Activated naive CD8-positive, alpha-beta T cell treated with anti-CD3 and anti-CD28 coated beads, Interleukin-2, amount 50 U/mL, for 16 hours (primary cell): ENCODE results near the gene ANKMY1.

Experiments
- DNase-seq: peaks from one replicate; pipeline ENCODE4 v3.0.0-alpha.2; 2020; ENCODE audit warnings: low read depth, low spot score

Gene ANKMY1

GRCh38 chr2:240478346-240479110 lies 79.3 kb downstream of the ANKMY1 start:
- no peak for DNase-seq

- no peak for DNase-seq
Observed at GRCh38 chr2:240477916-240478315, 79.9 kb downstream of the ANKMY1 start.

GRCh38 chr2:240473211-240473610 lies 84.6 kb downstream of the ANKMY1 start:
- DNase-seq: no peak

- DNase-seq: no peak
Observed at GRCh38 chr2:240472078-240472790, 85.6 kb downstream of the ANKMY1 start.

GRCh38 chr2:240469740-240470139 lies 88.0 kb downstream of the ANKMY1 start:
- DNase-seq: no peak

- DNase-seq: no peak
Observed at GRCh38 chr2:240469239-240469636, 88.5 kb downstream of the ANKMY1 start.

- DNase-seq: no peak
Observed at GRCh38 chr2:240468303-240469238, 89.2 kb downstream of the ANKMY1 start.

- no peak for DNase-seq
Observed at GRCh38 chr2:240467659-240468302, 90.0 kb downstream of the ANKMY1 start.

- no peak for DNase-seq
Observed at GRCh38 chr2:240467149-240467642, 90.6 kb downstream of the ANKMY1 start.

- DNase-seq: no peak
Observed at GRCh38 chr2:240466579-240467148, 91.1 kb downstream of the ANKMY1 start.

- DNase-seq: no peak
Observed at GRCh38 chr2:240465765-240466578, 91.8 kb downstream of the ANKMY1 start.

GRCh38 chr2:240465268-240465764 lies 92.5 kb downstream of the ANKMY1 start:
- DNase-seq: no peak

GRCh38 chr2:240464514-240465241 lies 93.1 kb downstream of the ANKMY1 start:
- no peak for DNase-seq

- DNase-seq: no peak
Observed at GRCh38 chr2:240463866-240464481, 93.8 kb downstream of the ANKMY1 start.

GRCh38 chr2:240463274-240463865 lies 94.4 kb downstream of the ANKMY1 start:
- no peak for DNase-seq

GRCh38 chr2:240462707-240463273 lies 95.0 kb downstream of the ANKMY1 start:
- DNase-seq: no peak

- no peak for DNase-seq
Observed at GRCh38 chr2:240462073-240462706, 95.6 kb downstream of the ANKMY1 start.
